Trophoblast cell (in vitro differentiated cells and primary cell): ENCODE results near the gene PIAS4.
A peak's percentile ranks its signal among the peaks of the same experiment; 100 is the strongest.
"Not testable (repeated sequence)": the region's sequence is repeated elsewhere in the genome, so short reads cannot be mapped to it uniquely, and the experiment has no call there.

ENCODE experiments used
- DNase-seq, 2 donors: peaks; one replicate each; pipeline ENCODE4 v3.0.0-alpha.2; 2016
- H2AFZ ChIP-seq: 2 replicates; pipeline ENCODE4 v1.6.1; 2013; ENCODE audit warnings: low read length, moderate library complexity, mild to moderate bottlenecking; ENCODE audit not compliant: insufficient read depth, poor library complexity
- H2AK5ac ChIP-seq: 2 replicates; pipeline ENCODE4 v1.6.1; 2013; ENCODE audit warnings: mild to moderate bottlenecking, low read length
- H2BK120ac ChIP-seq: 2 replicates; pipeline ENCODE4 v1.6.1; 2013; ENCODE audit warnings: low read length, mild to moderate bottlenecking, moderate library complexity; ENCODE audit not compliant: insufficient read depth, poor library complexity
- H2BK12ac ChIP-seq: 2 replicates; pipeline ENCODE4 v1.6.1; 2013; ENCODE audit warnings: mild to moderate bottlenecking, low read length, moderate library complexity
- H2BK5ac ChIP-seq: 2 replicates; pipeline ENCODE4 v1.6.1; 2013; ENCODE audit warnings: low read length, low read depth, moderate library complexity, mild to moderate bottlenecking; ENCODE audit not compliant: poor library complexity
- H3K14ac ChIP-seq: 2 replicates; pipeline ENCODE4 v1.6.1; 2013; ENCODE audit warnings: mild to moderate bottlenecking, low read length
- H3K18ac ChIP-seq: 2 replicates; pipeline ENCODE4 v1.6.1; 2013; ENCODE audit warnings: mild to moderate bottlenecking, low read length
- H3K23ac ChIP-seq: 2 replicates; pipeline ENCODE4 v1.6.1; 2013; ENCODE audit warnings: low read length
- H3K27ac ChIP-seq: 2 replicates; pipeline ENCODE4 v1.5.1; 2013; ENCODE audit warnings: low read depth, mild to moderate bottlenecking, inconsistent platforms, low read length, moderate library complexity
- H3K27me3 ChIP-seq: 2 replicates; pipeline ENCODE4 v1.6.1; 2013; ENCODE audit warnings: inconsistent platforms, mild to moderate bottlenecking, low read length, moderate library complexity; ENCODE audit not compliant: insufficient read depth
- H3K36me3 ChIP-seq, 2 experiments: 1 replicate in 1 of 2; 2 replicates in 1 of 2; pipeline ENCODE4 v1.6.1; 2013; ENCODE audit warnings: low read length in 2 of 2, mild to moderate bottlenecking in 2 of 2, moderate library complexity in 1 of 2; ENCODE audit not compliant: insufficient read depth in 2 of 2, control insufficient read depth in 1 of 2
- H3K4ac ChIP-seq: 2 replicates; pipeline ENCODE4 v1.6.1; 2013; ENCODE audit warnings: low read depth, mild to moderate bottlenecking, low read length, moderate library complexity
- H3K4me1 ChIP-seq, 2 experiments: 1 replicate in 1 of 2; 2 replicates in 1 of 2; pipeline ENCODE4 v1.6.1; 2013; ENCODE audit warnings: low read length in 2 of 2, mild to moderate bottlenecking in 2 of 2, moderate library complexity in 1 of 2; ENCODE audit not compliant: insufficient read depth in 2 of 2, control insufficient read depth in 1 of 2
- H3K4me2 ChIP-seq: 2 replicates; pipeline ENCODE4 v1.6.1; 2013; ENCODE audit warnings: inconsistent platforms, mild to moderate bottlenecking, low read length, moderate library complexity
- H3K4me3 ChIP-seq: 2 replicates; pipeline ENCODE4 v1.5.1; 2013; ENCODE audit warnings: mild to moderate bottlenecking, low read depth, low read length, inconsistent platforms
- H3K79me1 ChIP-seq: one replicate; pipeline ENCODE4 v1.6.1; 2013; ENCODE audit warnings: low read length
- H3K79me2 ChIP-seq: 2 replicates; pipeline ENCODE4 v1.6.1; 2013; ENCODE audit warnings: low read length, mild to moderate bottlenecking; ENCODE audit not compliant: control insufficient read depth, insufficient read depth, poor library complexity
- H3K9ac ChIP-seq: 2 replicates; pipeline ENCODE4 v1.6.1; 2013; ENCODE audit warnings: mild to moderate bottlenecking, low read length
- H3K9me3 ChIP-seq: 2 replicates; pipeline ENCODE4 v1.6.1; 2013; ENCODE audit warnings: low read depth, mild to moderate bottlenecking, control low read depth, inconsistent platforms, low read length; ENCODE audit not compliant: insufficient read depth
- H4K12ac ChIP-seq: 2 replicates; pipeline ENCODE4 v1.6.1; 2013; ENCODE audit warnings: low read depth, mild to moderate bottlenecking, low read length, moderate library complexity
- H4K8ac ChIP-seq: 2 replicates; pipeline ENCODE4 v1.6.1; 2013; ENCODE audit warnings: low read depth, mild to moderate bottlenecking, low read length, moderate library complexity
- H4K91ac ChIP-seq: one replicate; pipeline ENCODE4 v1.6.1; 2013; ENCODE audit warnings: low read depth, mild to moderate bottlenecking, low read length, moderate library complexity
- WGBS: extraction: QIAGEN DNeasy Blood & Tissue Kit; methylation state at CpG from one replicate; pipeline ENCODE4 v1.1.7; 2013; ENCODE audit warnings: missing lambda C conversion rate; ENCODE audit not compliant: insufficient read length, insufficient coverage; ENCODE audit errors: extremely low coverage; 5-methylcytosine and 5-hydroxymethylcytosine counted together

PIAS4 gene

GRCh38 chr19:3967983-3968382, 39.6 kb upstream of the PIAS4 start:
- H4K12ac ChIP-seq, H3K27me3 ChIP-seq, H3K9ac ChIP-seq, H2AK5ac ChIP-seq, H3K9me3 ChIP-seq, H2AFZ ChIP-seq, H3K23ac ChIP-seq, DNase-seq, H2BK120ac ChIP-seq, H3K4me3 ChIP-seq: not testable (repeated sequence)
- H3K4ac ChIP-seq: peak overlapping the region; percentile 82
- H4K8ac ChIP-seq: peak overlapping the region; percentile 24
- peak overlapping the region; percentile 50 for H3K4me2 ChIP-seq
- peaks cover 25% of the 10 kb centered on the region in 2 experiments for H3K4me1 ChIP-seq
- H2BK12ac ChIP-seq: peak overlapping the region; percentile 82
- H3K36me3 ChIP-seq: peaks cover 50 to 53% of the 10 kb centered on the region in 2 experiments
- WGBS: no CpG with 5 or more reads among the region's 12 CpGs
- peak overlapping the region; percentile 22 for H2BK5ac ChIP-seq
- H3K79me2 ChIP-seq: peaks cover 38% of the 10 kb centered on the region
- H3K79me1 ChIP-seq: peaks cover 27% of the 10 kb centered on the region
- peak overlapping the region; percentile 43 for H3K18ac ChIP-seq
- peak overlapping the region; percentile 48 for H3K14ac ChIP-seq
- peak overlapping the region; percentile 52 for H4K91ac ChIP-seq
- peak overlapping the region; percentile 66 for H3K27ac ChIP-seq

- H3K79me2 ChIP-seq: peaks cover 38% of the 10 kb centered on the region
- peak overlapping the region; percentile 51 for H4K8ac ChIP-seq
- peaks cover 42 to 45% of the 10 kb centered on the region in 2 experiments for H3K36me3 ChIP-seq
- H3K23ac ChIP-seq: no peak overlapping the region
- H3K79me1 ChIP-seq: peaks cover 27% of the 10 kb centered on the region
- peak overlapping the region; percentile 53 for H2AK5ac ChIP-seq
- peak overlapping the region; percentile 89 for H2BK5ac ChIP-seq
- WGBS: no CpG with 5 or more reads among the region's 9 CpGs
- H2BK12ac ChIP-seq: peak overlapping the region; percentile 51
- H3K4ac ChIP-seq: peak overlapping the region; percentile 60
- H3K27ac ChIP-seq: peak overlapping the region; percentile 98
- H3K9me3 ChIP-seq: peaks cover 4% of the 10 kb centered on the region
- H3K4me2 ChIP-seq: peak overlapping the region; percentile 83
- H3K4me1 ChIP-seq: peaks cover 25% of the 10 kb centered on the region in 2 experiments
- H3K18ac ChIP-seq: peak overlapping the region; percentile 74
- no peak overlapping the region for H3K4me3 ChIP-seq
- H3K27me3 ChIP-seq: no peaks in the 10 kb centered on the region
- peak overlapping the region; percentile 53 for H3K14ac ChIP-seq
- peak overlapping the region; percentile 99 for H3K9ac ChIP-seq
- peak overlapping the region; percentile 74 for H2BK120ac ChIP-seq
- peak overlapping the region; percentile 39 for H4K12ac ChIP-seq
- DNase-seq: peak; percentile 96 to 97
- no peak overlapping the region for H2AFZ ChIP-seq
- peak overlapping the region; percentile 98 for H4K91ac ChIP-seq
Measured at GRCh38 chr19:3968556-3969434, 38.7 kb upstream of the PIAS4 start.

GRCh38 chr19:3969435-3970312, 37.9 kb upstream of the PIAS4 start:
- WGBS: no CpG with 5 or more reads among the region's 23 CpGs
- H3K4ac ChIP-seq: peak overlapping the region; percentile 100
- H2BK120ac ChIP-seq: peak overlapping the region; percentile 74
- peak overlapping the region; percentile 73 for H4K12ac ChIP-seq
- H2AK5ac ChIP-seq: peak overlapping the region; percentile 34
- DNase-seq: peak; percentile 91 to 94
- H3K4me2 ChIP-seq: peak overlapping the region; percentile 83
- peaks cover 34 to 37% of the 10 kb centered on the region in 2 experiments for H3K36me3 ChIP-seq
- peak overlapping the region; percentile 51 for H2BK12ac ChIP-seq
- peak overlapping the region; percentile 51 for H4K8ac ChIP-seq
- peaks cover 38% of the 10 kb centered on the region for H3K79me2 ChIP-seq
- H2BK5ac ChIP-seq: peak overlapping the region; percentile 89
- no peaks in the 10 kb centered on the region for H3K27me3 ChIP-seq
- no peak overlapping the region for H2AFZ ChIP-seq
- peak overlapping the region; percentile 99 for H3K9ac ChIP-seq
- peak overlapping the region; percentile 74 for H3K18ac ChIP-seq
- H3K79me1 ChIP-seq: peaks cover 27% of the 10 kb centered on the region
- H3K27ac ChIP-seq: peak overlapping the region; percentile 98
- no peak overlapping the region for H3K23ac ChIP-seq
- peak overlapping the region; percentile 97 for H3K4me3 ChIP-seq
- peaks cover 24 to 25% of the 10 kb centered on the region in 2 experiments for H3K4me1 ChIP-seq
- peak overlapping the region; percentile 98 for H4K91ac ChIP-seq
- peak overlapping the region; percentile 100 for H3K14ac ChIP-seq
- H3K9me3 ChIP-seq: peaks cover 4% of the 10 kb centered on the region

GRCh38 chr19:3970313-3970807, 37.2 kb upstream of the PIAS4 start:
- no peaks in the 10 kb centered on the region for H3K27me3 ChIP-seq
- peak overlapping the region; percentile 100 for H2AK5ac ChIP-seq
- peaks cover 36% of the 10 kb centered on the region for H3K79me2 ChIP-seq
- peak overlapping the region; percentile 98 for H4K91ac ChIP-seq
- H3K9ac ChIP-seq: peak overlapping the region; percentile 99
- no CpG with 5 or more reads among the region's 22 CpGs for WGBS
- peaks cover 22 to 25% of the 10 kb centered on the region in 2 experiments for H3K4me1 ChIP-seq
- no peak overlapping the region for H2BK12ac ChIP-seq
- peak overlapping the region; percentile 95 for H4K8ac ChIP-seq
- H3K27ac ChIP-seq: peak overlapping the region; percentile 98
- peaks cover 27% of the 10 kb centered on the region for H3K79me1 ChIP-seq
- peak in 1 of 2 donors; percentile 33 for DNase-seq
- peak overlapping the region; percentile 98 for H3K18ac ChIP-seq
- peak overlapping the region; percentile 100 for H3K4ac ChIP-seq
- H3K4me3 ChIP-seq: peak overlapping the region; percentile 97
- peak overlapping the region; percentile 92 for H4K12ac ChIP-seq
- H3K23ac ChIP-seq: no peak overlapping the region
- peak overlapping the region; percentile 97 for H2BK120ac ChIP-seq
- H3K4me2 ChIP-seq: peak overlapping the region; percentile 83
- peak overlapping the region; percentile 100 for H3K14ac ChIP-seq
- peak overlapping the region; percentile 98 for H2BK5ac ChIP-seq
- peaks cover 33 to 36% of the 10 kb centered on the region in 2 experiments for H3K36me3 ChIP-seq
- peaks cover 4% of the 10 kb centered on the region for H3K9me3 ChIP-seq
- peak overlapping the region; percentile 75 for H2AFZ ChIP-seq
